Transverse colon (tissue), 4 donors: ENCODE results near the gene CD300E. TPM values are rescaled to one million over a fixed set of nuclear protein-coding genes. Genes with fewer than 3 reads are reported as not detected.

Experiments
- DNase-seq: peaks from one replicate; pipeline ENCODE4 v3.0.0-alpha.2; 2019
- H3K27ac ChIP-seq, 4 donors: fragments of 200-600 bp; sonication (generic); 2 replicates each; pipeline ENCODE4 v1.5.1; 2016 to 2018; ENCODE audit warnings: inconsistent platforms in 4 of 4
- H3K27me3 ChIP-seq: fragments of 200-600 bp; sonication (generic); 2 replicates; pipeline ENCODE4 v1.5.1; 2017; ENCODE audit warnings: inconsistent platforms
- H3K36me3 ChIP-seq, 4 donors: fragments of 200-600 bp; sonication (generic); 2 replicates each; pipeline ENCODE4 v1.5.1; 2017 to 2019; ENCODE audit warnings: inconsistent platforms in 4 of 4
- H3K4me1 ChIP-seq, 4 donors: fragments of 200-600 bp; sonication (generic); 2 replicates each; pipeline ENCODE4 v1.5.1; 2017 to 2020; ENCODE audit warnings: inconsistent platforms in 4 of 4
- H3K4me3 ChIP-seq, 4 donors: fragments of 200-600 bp; sonication (generic); 1 replicate in 1 of 4; 2 replicates in 3 of 4; pipeline versions ENCODE4 v1.5.1 to v1.6.1; 2017 to 2019; ENCODE audit warnings: inconsistent platforms in 4 of 4
- H3K9me3 ChIP-seq, 2 donors: fragments of 200-600 bp; sonication (generic); 2 replicates each; pipeline ENCODE4 v1.5.1; 2017 to 2019; ENCODE audit warnings: inconsistent platforms in 2 of 2
- CTCF ChIP-seq, 5 experiments: fragments of 200-600 bp in 3 of 5; fragments of 450-650 bp in 2 of 5; sonication (generic) in 3 of 5; IDR thresholded peaks; 1 replicate in 2 of 5; 2 replicates in 3 of 5; pipeline ENCODE4 v1.5.1; 2016 to 2017; ENCODE audit warnings: antibody characterized with exemption in 5 of 5, inconsistent platforms in 3 of 5, mild to moderate bottlenecking in 2 of 5, moderate library complexity in 1 of 5
- EP300 ChIP-seq: sonication (generic); formaldehyde crosslinking; IDR thresholded peaks from one replicate; pipeline ENCODE4 v1.6.1; 2017; ENCODE audit warnings: antibody characterized with exemption, low read depth
- POLR2A ChIP-seq: fragments of 450-650 bp; IDR thresholded peaks from one replicate; pipeline ENCODE4 v1.6.1; 2016; ENCODE audit warnings: antibody characterized with exemption, mild to moderate bottlenecking, moderate library complexity
- POLR2AphosphoS5 ChIP-seq, 3 donors: sonication (generic); formaldehyde crosslinking; IDR thresholded peaks; one replicate each; pipeline ENCODE4 v1.6.1; 2016; ENCODE audit warnings: antibody characterized with exemption in 3 of 3
- WGBS, 2 donors: methylation state at CpG; one replicate each; pipeline ENCODE4 v1.1.5; 2018; ENCODE audit warnings: low coverage in 1 of 2; 5-methylcytosine and 5-hydroxymethylcytosine counted together
- in situ Hi-C, 4 donors: fragments of 200-750 bp; cut with MboI; loops; one replicate each; pipeline versions ENCODE4 v1.15.0 to v1.15.1; 2017; ENCODE audit warnings: low sequenced_read_pairs in 3 of 4, low pct_ligation_motif_present in 1 of 4, low pct_unique_long_range_greater_than_20kb in 1 of 4
- intact Hi-C: fragments of 100-400 bp; cut with DNase I; formaldehyde crosslinking; loops from one replicate; pipeline ENCODE4 v1.15.1; 2023; ENCODE audit warnings: low total_unique reads
- total RNA-seq, 4 donors: library from RNA; depleted of rRNA; stranded (reverse); fragments of >200 nt; gene quantifications; one replicate each; pipeline ENCODE4 v1.1.0, GENCODE V29; 2016

CD300E gene
- total RNA-seq, 4 donors from 2014 or later: 0.14 to 0.32 TPM; not detected in 2

- Histone ChIP-seq H3K36me3 (no peaks in the 10 kb centered on the region), H3K9me3 (no peaks in the 10 kb centered on the region), H3K27ac (no peak within 1 kb of the TSS), H3K4me1 (peaks cover 0 to 3% (median 0%) of the 10 kb centered on the region in 4 donors), H3K4me3 (no peak within 1 kb of the TSS), H3K27me3 (no peaks in the 10 kb centered on the region)
- no peak for DNase-seq
- in situ Hi-C loops: no loop called here
- no peak for TF ChIP-seq POLR2A
- TF ChIP-seq POLR2AphosphoS5 (IDR thresholded peaks at IDR 0.05): no peak
- no peak for TF ChIP-seq EP300
- no peak for TF ChIP-seq CTCF (IDR thresholded peaks at IDR 0.05)
- intact Hi-C loops: no loop called here
- WGBS, 2 donors: 86% methylated on average over 2 of the region's 2 CpGs; no CpG with 5 or more reads in 1 of the 2 donors
These were observed 56.1 kb downstream of the CD300E start, which contains the start of gene CD300H for GRCh38 chr17:74567397-74567796. TSS of gene CD300H (minus strand) at chr17:74567509.

GRCh38 chr17:74566132-74566753, 57.3 kb downstream of the CD300E start:
- in situ Hi-C loops (no loop called here), intact Hi-C loops (no loop called here)
- TF ChIP-seq EP300 (no peak), CTCF (IDR thresholded peaks at IDR 0.05) (peak; percentile 32 to 49 (median 35))
- Histone ChIP-seq H3K9me3 (no peaks in the 10 kb centered on the region), H3K36me3 (no peaks in the 10 kb centered on the region), H3K27me3 (no peaks in the 10 kb centered on the region), H3K4me3 (no peak overlapping the region), H3K4me1 (peaks cover 0 to 3% (median 0%) of the 10 kb centered on the region in 4 donors), H3K27ac (no peak overlapping the region)
- 30% methylated on average over 9 of the region's 9 CpGs; no CpG with 5 or more reads in 1 of the 2 donors for WGBS, 2 donors
- peak; percentile 39 for DNase-seq

GRCh38 chr17:74565126-74565525, 58.4 kb downstream of the CD300E start:
- in situ Hi-C loops: no loop called here
- no peak overlapping the region for H3K4me3 ChIP-seq
- intact Hi-C loops: no loop called here
- TF ChIP-seq EP300 (no peak), CTCF (IDR thresholded peaks at IDR 0.05) (no peak), POLR2AphosphoS5 (IDR thresholded peaks at IDR 0.05) (no peak), POLR2A (no peak)
- peaks cover 0 to 3% (median 0%) of the 10 kb centered on the region in 4 donors for H3K4me1 ChIP-seq
- H3K36me3 ChIP-seq: no peaks in the 10 kb centered on the region
- H3K9me3 ChIP-seq: no peaks in the 10 kb centered on the region
- WGBS, 2 donors: 48 to 50% methylated on average over 2 to 5 of the region's 5 CpGs
- H3K27me3 ChIP-seq: no peaks in the 10 kb centered on the region
- DNase-seq: no peak
- no peak overlapping the region for H3K27ac ChIP-seq

GRCh38 chr17:74563358-74563757, 60.2 kb downstream of the CD300E start:
- in situ Hi-C loops: no loop called here
- H3K27ac ChIP-seq: no peak overlapping the region
- H3K4me1 ChIP-seq: no peaks in the 10 kb centered on the region
- DNase-seq: no peak
- no peaks in the 10 kb centered on the region for H3K27me3 ChIP-seq
- intact Hi-C loops: no loop called here
- H3K4me3 ChIP-seq: no peak overlapping the region
- no peak for TF ChIP-seq EP300
- TF ChIP-seq POLR2AphosphoS5 (IDR thresholded peaks at IDR 0.05): no peak
- TF ChIP-seq CTCF (IDR thresholded peaks at IDR 0.05): no peak
- TF ChIP-seq POLR2A: no peak
- H3K36me3 ChIP-seq: no peaks in the 10 kb centered on the region
- no peaks in the 10 kb centered on the region for H3K9me3 ChIP-seq
- 90 to 100% methylated on average over 1 of the region's 1 CpG for WGBS, 2 donors
